Stomach smooth muscle (tissue), 2 donors: ENCODE results near the gene MOSMO.

Experiments
- H3K27ac ChIP-seq: one replicate; pipeline ENCODE4 v1.7.0; 2013; ENCODE audit warnings: mild to moderate bottlenecking, low read length, inconsistent platforms
- H3K27me3 ChIP-seq, 2 donors: one replicate each; pipeline ENCODE4 v1.7.0; 2013; ENCODE audit warnings: low read length in 2 of 2; ENCODE audit not compliant: insufficient read depth in 2 of 2, control insufficient read depth in 1 of 2
- H3K36me3 ChIP-seq, 2 donors: one replicate each; pipeline ENCODE4 v1.7.0; 2013; ENCODE audit warnings: low read length in 2 of 2; ENCODE audit not compliant: control insufficient read depth in 2 of 2, insufficient read depth in 2 of 2
- H3K4me1 ChIP-seq: one replicate; pipeline ENCODE4 v1.7.0; 2013; ENCODE audit warnings: low read length; ENCODE audit not compliant: control insufficient read depth, insufficient read depth
- H3K4me3 ChIP-seq, 2 donors: one replicate each; pipeline ENCODE4 v1.7.0; 2013; ENCODE audit warnings: low read length in 2 of 2
- H3K9ac ChIP-seq, 2 donors: one replicate each; pipeline ENCODE4 v1.7.0; 2013; ENCODE audit warnings: low read length in 2 of 2, mild to moderate bottlenecking in 1 of 2
- H3K9me3 ChIP-seq, 2 donors: one replicate each; pipeline ENCODE4 v1.7.0; 2013; ENCODE audit warnings: low read length in 2 of 2; ENCODE audit not compliant: control insufficient read depth in 2 of 2
- donor health status: healthy.
- donor health status: Pancreatic carcinoma.

Gene MOSMO

DNA sequence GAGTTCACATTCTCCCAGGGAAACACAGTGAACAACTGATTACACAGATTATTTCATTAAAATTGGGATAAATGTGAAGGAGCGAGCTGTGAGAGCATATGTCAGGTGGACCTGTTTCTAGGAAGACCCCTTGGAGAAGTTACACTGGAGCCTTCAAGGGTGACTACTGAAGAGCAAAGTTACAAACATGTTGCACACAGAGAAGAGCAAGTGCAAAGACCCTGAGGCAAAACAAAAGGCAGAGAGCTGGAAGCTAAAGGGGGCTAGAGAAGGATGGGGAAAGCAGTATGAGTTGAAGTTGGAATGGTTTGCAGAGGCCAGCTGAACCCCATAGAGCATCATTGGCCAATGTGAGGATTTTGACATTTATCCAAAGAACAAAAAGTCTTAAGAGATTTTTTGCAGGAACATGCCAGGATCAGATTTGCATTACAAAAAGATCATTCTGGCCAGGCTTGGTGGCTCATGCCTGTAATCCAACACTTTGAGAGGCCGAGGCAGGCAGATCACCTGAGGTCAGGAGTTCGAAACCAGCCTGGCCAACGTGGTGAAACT is 21.1 kb upstream of the MOSMO start:
- peaks cover 3% of the 10 kb centered on the region for H3K4me1 ChIP-seq
- no peaks in the 10 kb centered on the region for H3K9me3 ChIP-seq
- H3K27ac ChIP-seq, result no peak overlapping the region
- H3K36me3 ChIP-seq, result peaks cover 19% of the 10 kb centered on the region in 2 donors
- H3K9ac ChIP-seq, result no peak overlapping the region
- H3K4me3 ChIP-seq, result no peak overlapping the region
- H3K27me3 ChIP-seq, result no peaks in the 10 kb centered on the region

GRCh38 chr16:21987498-21987897 is 20.4 kb upstream of the MOSMO start:
- Histone ChIP-seq H3K4me3 (no peak overlapping the region), H3K36me3 (peaks cover 13% of the 10 kb centered on the region in 2 donors), H3K4me1 (peaks cover 3% of the 10 kb centered on the region), H3K9me3 (no peaks in the 10 kb centered on the region), H3K27ac (no peak overlapping the region), H3K9ac (no peak overlapping the region), H3K27me3 (no peaks in the 10 kb centered on the region)

- Histone ChIP-seq H3K9me3 (no peaks in the 10 kb centered on the region), H3K36me3 (peaks cover 2 to 8% of the 10 kb centered on the region in 2 donors), H3K4me1 (peaks cover 3% of the 10 kb centered on the region), H3K4me3 (no peak overlapping the region), H3K9ac (no peak overlapping the region), H3K27ac (no peak overlapping the region), H3K27me3 (no peaks in the 10 kb centered on the region)
Measured at GRCh38 chr16:21989133-21989532, 18.8 kb upstream of the MOSMO start.

GRCh38 chr16:21989751-21990150 is 18.2 kb upstream of the MOSMO start:
- no peaks in the 10 kb centered on the region for H3K9me3 ChIP-seq
- no peak overlapping the region for H3K27ac ChIP-seq
- no peak overlapping the region for H3K9ac ChIP-seq
- H3K4me1 ChIP-seq, result peaks cover 3% of the 10 kb centered on the region
- peaks cover 0 to 2% of the 10 kb centered on the region in 2 donors for H3K36me3 ChIP-seq
- H3K27me3 ChIP-seq, result no peaks in the 10 kb centered on the region
- no peak overlapping the region for H3K4me3 ChIP-seq

- Histone ChIP-seq H3K4me1 (peaks cover 3% of the 10 kb centered on the region), H3K9me3 (no peaks in the 10 kb centered on the region), H3K27ac (no peak overlapping the region), H3K36me3 (no peaks in the 10 kb centered on the region), H3K4me3 (no peak overlapping the region), H3K27me3 (no peaks in the 10 kb centered on the region), H3K9ac (no peak overlapping the region)
Measured at GRCh38 chr16:21990381-21990944, 17.4 kb upstream of the MOSMO start.

- Histone ChIP-seq H3K4me3 (no peak overlapping the region), H3K9me3 (no peaks in the 10 kb centered on the region), H3K36me3 (no peaks in the 10 kb centered on the region), H3K9ac (no peak overlapping the region), H3K27ac (no peak overlapping the region), H3K4me1 (peaks cover 3% of the 10 kb centered on the region), H3K27me3 (no peaks in the 10 kb centered on the region)
Measured at GRCh38 chr16:21991621-21992020, 16.3 kb upstream of the MOSMO start.

DNA sequence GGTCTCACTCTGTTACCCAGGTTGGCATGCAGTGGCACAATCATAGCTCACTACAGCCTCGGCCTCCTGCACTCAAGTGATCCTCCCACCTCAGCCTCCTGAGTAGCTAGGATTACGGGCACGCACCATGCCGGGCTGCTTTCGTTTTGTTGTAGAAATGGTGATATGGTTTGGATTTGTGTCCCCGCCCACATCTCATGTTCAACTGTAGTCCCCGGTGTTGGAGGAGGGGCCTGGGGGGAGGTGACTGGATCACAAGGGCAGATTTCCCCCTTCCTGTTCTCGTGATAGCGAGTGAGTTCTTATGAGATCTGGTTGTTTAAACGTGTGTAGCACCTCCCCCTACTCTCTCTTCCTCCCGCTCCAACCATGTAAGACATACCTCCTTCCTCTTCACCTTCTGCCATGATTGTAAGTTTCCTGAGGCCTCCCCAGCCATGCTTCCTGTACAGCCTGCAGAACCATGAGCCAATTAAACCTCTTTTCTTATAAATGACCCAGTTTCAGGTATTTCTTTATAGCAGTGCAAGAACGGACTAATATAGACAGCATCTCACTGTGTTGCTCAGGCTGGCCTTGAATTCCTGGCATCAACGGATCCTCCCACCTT is 12.9 kb upstream of the MOSMO start:
- Histone ChIP-seq H3K36me3 (no peaks in the 10 kb centered on the region), H3K9ac (no peak overlapping the region), H3K27ac (no peak overlapping the region)

DNA sequence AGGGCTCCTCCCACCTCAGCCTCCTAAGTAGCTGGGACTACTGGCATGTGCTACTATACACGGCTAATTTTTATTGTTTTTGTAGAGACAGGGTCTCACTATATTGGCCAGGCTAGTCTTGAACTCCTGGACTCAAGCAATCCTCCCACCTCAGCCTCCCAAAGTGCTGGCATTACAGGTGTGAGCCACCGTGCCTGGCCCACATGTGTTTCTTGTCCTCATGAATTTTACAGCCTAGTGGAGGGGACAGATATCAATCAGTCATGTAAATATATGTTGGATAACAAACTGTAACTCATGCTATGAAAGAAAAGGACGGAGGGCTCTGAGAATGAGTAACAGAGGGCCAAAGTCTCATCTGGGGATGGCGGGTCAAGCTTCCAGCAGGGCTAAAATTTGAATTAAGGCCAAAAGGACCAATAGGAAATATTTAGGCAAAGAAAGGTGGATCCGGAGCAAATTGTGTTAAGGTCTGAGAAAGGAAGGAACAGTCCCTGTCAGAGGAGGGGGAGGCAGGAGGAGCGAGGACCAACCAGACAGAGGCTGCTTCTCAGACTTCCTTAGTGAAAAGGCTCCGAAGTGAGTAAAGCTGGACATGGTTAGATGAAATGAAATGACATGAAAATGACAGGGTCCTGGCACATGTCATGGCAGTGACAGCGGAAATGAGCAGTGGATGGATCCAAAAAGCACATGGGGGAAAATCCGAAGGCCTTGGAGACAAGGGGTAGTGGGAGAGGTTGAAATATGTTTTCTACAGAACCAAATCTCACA is 10.8 kb upstream of the MOSMO start:
- no peaks in the 10 kb centered on the region for H3K36me3 ChIP-seq
- H3K9me3 ChIP-seq, result no peaks in the 10 kb centered on the region
- H3K4me3 ChIP-seq, result no peak overlapping the region
- no peaks in the 10 kb centered on the region for H3K27me3 ChIP-seq
- H3K27ac ChIP-seq, result no peak overlapping the region
- H3K4me1 ChIP-seq, result peaks cover 6% of the 10 kb centered on the region
- H3K9ac ChIP-seq, result peak overlapping the region in 1 of 2 donors; percentile 31

More for the DNA sequence above, 12.9 kb upstream of the MOSMO start:
- no peak overlapping the region for H3K4me3 ChIP-seq
- no peaks in the 10 kb centered on the region for H3K9me3 ChIP-seq
- no peaks in the 10 kb centered on the region for H3K4me1 ChIP-seq
- no peaks in the 10 kb centered on the region for H3K27me3 ChIP-seq

- Histone ChIP-seq H3K27ac (no peak overlapping the region), H3K9me3 (no peaks in the 10 kb centered on the region), H3K4me1 (peaks cover 6% of the 10 kb centered on the region), H3K9ac (no peak overlapping the region), H3K36me3 (no peaks in the 10 kb centered on the region), H3K27me3 (no peaks in the 10 kb centered on the region), H3K4me3 (no peak overlapping the region)
Measured at GRCh38 chr16:21997697-21998480, 10.0 kb upstream of the MOSMO start.

DNA sequence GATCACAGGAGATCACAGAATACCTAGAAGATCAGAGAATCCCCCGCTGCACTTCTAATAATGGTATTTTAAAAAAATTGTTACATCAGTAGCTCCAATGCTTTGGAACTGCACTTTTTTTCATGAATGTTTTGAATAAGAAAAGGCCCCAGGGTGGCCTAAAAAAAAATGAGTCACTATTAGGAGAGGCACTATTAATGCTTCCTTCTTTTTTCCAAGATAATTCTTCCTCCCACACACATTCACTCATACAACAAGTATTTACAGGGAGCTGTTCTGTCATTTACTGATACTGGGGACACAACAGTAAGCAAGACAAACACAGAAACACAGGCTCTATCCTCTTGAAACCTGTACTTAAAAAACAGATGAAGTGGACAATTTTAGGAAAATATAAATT is 6.3 kb upstream of the MOSMO start:
- no peaks in the 10 kb centered on the region for H3K9me3 ChIP-seq
- peaks cover 7% of the 10 kb centered on the region for H3K4me1 ChIP-seq
- H3K9ac ChIP-seq, result no peak overlapping the region
- H3K27me3 ChIP-seq, result no peaks in the 10 kb centered on the region
- H3K27ac ChIP-seq, result no peak overlapping the region
- H3K36me3 ChIP-seq, result no peaks in the 10 kb centered on the region
- no peak overlapping the region for H3K4me3 ChIP-seq
